DMS114 treated with DMSO at 0.1 percent for 48 hours (cell line): ENCODE data around the gene WWC2.
"Not testable (repeated sequence)": the region's sequence is repeated elsewhere in the genome, so short reads cannot be mapped to it uniquely, and the experiment has no call there.

Experiments used
- DNase-seq: peaks from one replicate; lab custom pipeline; 2025; ENCODE audit not compliant: unreplicated experiment; lab: John Stamatoyannopoulos, UW

Gene WWC2

GRCh38 chr4:183289688-183290087 is 190.6 kb downstream of the WWC2 start:
- DNase-seq: no peak

GRCh38 chr4:183291070-183291469 is 192.0 kb downstream of the WWC2 start:
- DNase-seq: no peak

GRCh38 chr4:183295711-183296110 is 196.7 kb downstream of the WWC2 start:
- no peak for DNase-seq

GRCh38 chr4:183297675-183298074 is 198.6 kb downstream of the WWC2 start:
- DNase-seq: no peak

- no peak for DNase-seq
Observed at GRCh38 chr4:183299464-183299863, 200.4 kb downstream of the WWC2 start.

- no peak for DNase-seq
Observed at GRCh38 chr4:183300070-183300469, 201.0 kb downstream of the WWC2 start.

GRCh38 chr4:183300655-183301054 is 201.6 kb downstream of the WWC2 start:
- no peak for DNase-seq

GRCh38 chr4:183303301-183303700 is 204.2 kb downstream of the WWC2 start:
- DNase-seq: no peak

GRCh38 chr4:183304067-183304466 is 205.0 kb downstream of the WWC2 start:
- DNase-seq: no peak

GRCh38 chr4:183304538-183304937 is 205.5 kb downstream of the WWC2 start:
- no peak for DNase-seq

GRCh38 chr4:183306811-183307210 is 207.8 kb downstream of the WWC2 start:
- no peak for DNase-seq

- DNase-seq: no peak
Observed at GRCh38 chr4:183312841-183313240, 213.8 kb downstream of the WWC2 start.

- DNase-seq: no peak
Observed at GRCh38 chr4:183314336-183314735, 215.3 kb downstream of the WWC2 start.

GRCh38 chr4:183314806-183315205 is 215.7 kb downstream of the WWC2 start:
- no peak for DNase-seq

- DNase-seq: no peak
Observed at GRCh38 chr4:183318656-183319055, 219.6 kb downstream of the WWC2 start.

GRCh38 chr4:183320211-183321059 is 221.4 kb downstream of the WWC2 start, which contains the start of gene CLDN22:
TSS of gene CLDN22 (minus strand) at chr4:183320276. CDS start at chr4:183320218, 58 bp downstream.
- DNase-seq: no peak

- no peak for DNase-seq
Observed at GRCh38 chr4:183321079-183321478, 222.0 kb downstream of the WWC2 start.

GRCh38 chr4:183321516-183321915 is 222.5 kb downstream of the WWC2 start:
- DNase-seq: no peak

- DNase-seq: no peak
Observed at GRCh38 chr4:183322326-183322725, 223.3 kb downstream of the WWC2 start, which contains the start of gene CLDN24. TSS of gene CLDN24 (minus strand) at chr4:183322426. CDS start at chr4:183322426, 0 bp downstream.

- DNase-seq: no peak
Observed at GRCh38 chr4:183323295-183323694, 224.2 kb downstream of the WWC2 start.

GRCh38 chr4:183324056-183324455 is 225.0 kb downstream of the WWC2 start:
- not testable (repeated sequence) for DNase-seq

GRCh38 chr4:183324619-183325018 is 225.6 kb downstream of the WWC2 start:
- no peak for DNase-seq

GRCh38 chr4:183326387-183326786 is 227.3 kb downstream of the WWC2 start:
- not testable (repeated sequence) for DNase-seq
